Testis (tissue), 2 donors: Measurements from ENCODE around the gene CYB561A3.

Experiments used
- CTCF ChIP-seq, 3 experiments: fragments of 450-650 bp in 2 of 3; fragments of 200-600 bp in 1 of 3; sonication (generic) in 1 of 3; IDR thresholded peaks; one replicate each; pipeline ENCODE4 v1.5.1; 2016 to 2019; ENCODE audit warnings: antibody characterized with exemption in 3 of 3, mild to moderate bottlenecking in 2 of 3, moderate library complexity in 1 of 3
- POLR2A ChIP-seq: fragments of 450-650 bp; IDR thresholded peaks from one replicate; pipeline ENCODE4 v1.6.1; 2017; ENCODE audit warnings: antibody characterized with exemption, mild to moderate bottlenecking, moderate library complexity

GRCh38 chr11:61328351-61328750, 33.3 kb downstream of the CYB561A3 start:
- no peak for TF ChIP-seq CTCF (IDR thresholded peaks at IDR 0.05)
- no peak for TF ChIP-seq POLR2A
